Testis (tissue), 2 donors: ENCODE results near the gene HIGD2A.

ENCODE experiments used
- POLR2A ChIP-seq: fragments of 450-650 bp; IDR thresholded peaks from one replicate; pipeline ENCODE4 v1.6.1; 2017; ENCODE audit warnings: antibody characterized with exemption, mild to moderate bottlenecking, moderate library complexity
- TF ChIP-seq, protein P1 (sequence below), 3 experiments: fragments of 450-650 bp in 2 of 3; fragments of 200-600 bp in 1 of 3; sonication (generic) in 1 of 3; IDR thresholded peaks; one replicate each; pipeline ENCODE4 v1.5.1; 2016 to 2019; ENCODE audit warnings: antibody characterized with exemption in 3 of 3, mild to moderate bottlenecking in 2 of 3, moderate library complexity in 1 of 3

DNA sequence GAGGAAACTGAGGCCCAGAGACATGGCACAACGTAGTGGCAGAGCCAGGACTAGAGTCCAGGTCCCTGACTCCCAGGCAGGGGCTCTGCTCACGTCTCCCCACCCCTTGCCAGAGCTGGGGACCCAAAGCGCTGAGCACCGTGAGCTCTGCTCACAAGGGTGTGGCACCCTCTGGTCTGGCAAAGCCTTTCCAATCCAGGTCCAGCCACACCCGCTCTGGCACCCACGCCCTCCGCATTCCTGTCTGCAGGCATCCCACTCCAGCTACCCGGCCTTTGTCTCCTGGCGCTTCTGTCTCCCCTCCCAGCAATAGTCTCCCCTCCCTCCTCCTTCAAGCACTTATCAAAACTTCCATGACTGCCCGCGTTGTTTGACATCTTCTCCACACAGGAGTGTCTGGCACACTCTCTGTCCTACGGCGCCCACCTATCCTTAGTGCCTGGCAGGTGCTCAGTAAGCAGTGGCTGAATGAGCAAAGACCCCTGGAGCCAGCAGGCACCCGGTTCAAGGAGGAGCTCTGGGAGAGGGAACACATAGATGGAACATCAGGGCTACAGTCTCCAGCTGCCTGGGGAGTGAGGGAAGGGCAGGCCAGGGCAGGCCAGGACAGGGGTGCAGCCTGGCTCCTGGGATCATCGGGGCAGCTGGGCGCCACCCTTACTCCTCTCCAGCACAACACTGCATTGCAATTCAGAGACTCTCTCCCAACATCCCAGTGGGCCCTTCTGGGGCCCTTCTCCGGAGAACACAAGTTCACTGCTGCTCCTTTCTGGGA is 12.0 kb downstream of the HIGD2A start:
- TF ChIP-seq, protein P1, sequence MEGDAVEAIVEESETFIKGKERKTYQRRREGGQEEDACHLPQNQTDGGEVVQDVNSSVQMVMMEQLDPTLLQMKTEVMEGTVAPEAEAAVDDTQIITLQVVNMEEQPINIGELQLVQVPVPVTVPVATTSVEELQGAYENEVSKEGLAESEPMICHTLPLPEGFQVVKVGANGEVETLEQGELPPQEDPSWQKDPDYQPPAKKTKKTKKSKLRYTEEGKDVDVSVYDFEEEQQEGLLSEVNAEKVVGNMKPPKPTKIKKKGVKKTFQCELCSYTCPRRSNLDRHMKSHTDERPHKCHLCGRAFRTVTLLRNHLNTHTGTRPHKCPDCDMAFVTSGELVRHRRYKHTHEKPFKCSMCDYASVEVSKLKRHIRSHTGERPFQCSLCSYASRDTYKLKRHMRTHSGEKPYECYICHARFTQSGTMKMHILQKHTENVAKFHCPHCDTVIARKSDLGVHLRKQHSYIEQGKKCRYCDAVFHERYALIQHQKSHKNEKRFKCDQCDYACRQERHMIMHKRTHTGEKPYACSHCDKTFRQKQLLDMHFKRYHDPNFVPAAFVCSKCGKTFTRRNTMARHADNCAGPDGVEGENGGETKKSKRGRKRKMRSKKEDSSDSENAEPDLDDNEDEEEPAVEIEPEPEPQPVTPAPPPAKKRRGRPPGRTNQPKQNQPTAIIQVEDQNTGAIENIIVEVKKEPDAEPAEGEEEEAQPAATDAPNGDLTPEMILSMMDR (IDR thresholded peaks at IDR 0.05) = no peak
- no peak for TF ChIP-seq POLR2A
